Measurements from ENCODE around the gene FADS3. TPM values are rescaled to one million over a fixed set of nuclear protein-coding genes. Genes with fewer than 3 reads are reported as not detected.
"Not testable (repeated sequence)": the region's sequence is repeated elsewhere in the genome, so short reads cannot be mapped to it uniquely, and the experiment has no call there.

Gene FADS3
- total RNA-seq, 2 experiments from 2014 or later, result 4.2 to 4.3 TPM

DNA sequence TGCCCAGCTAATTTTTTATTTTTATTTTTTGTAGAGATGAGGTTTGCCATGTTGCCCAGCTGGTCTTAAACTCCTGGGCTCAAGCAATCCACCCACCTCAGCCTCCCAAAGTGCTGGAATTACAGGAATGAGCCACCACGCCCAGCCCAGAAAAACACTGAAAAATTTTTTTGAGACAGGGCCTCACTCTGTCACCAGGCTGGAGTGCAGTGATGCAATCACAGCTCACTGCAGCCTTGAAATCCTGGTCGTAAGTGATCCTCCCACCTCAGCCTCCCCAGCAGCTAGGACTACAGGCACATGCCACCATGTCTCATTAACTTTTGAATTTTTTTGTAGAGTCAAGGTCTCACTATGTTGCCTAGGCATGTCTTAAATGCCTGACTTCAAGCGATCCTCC, 9.1 kb downstream of the FADS3 start:
- H3K4me3 Mint-ChIP-seq; H3K36me3 Mint-ChIP-seq (ENCODE audit: low read depth); H3K27ac Mint-ChIP-seq; H3K4me1 Mint-ChIP-seq (ENCODE audit: low read depth); H3K27me3 Mint-ChIP-seq (ENCODE audit: low read depth); H3K9me3 Mint-ChIP-seq; DNase-seq; intact Hi-C loops (cut with micrococcal nuclease): not testable (repeated sequence)
- CTCF ChIA-PET, result interaction anchor here (1.3 to 4.0 kb wide), 5 partner anchors 10 to 200 kb away, joined by 3 to 17 read pairs (median 7); no protein-coding TSS in a partner anchor

DNA sequence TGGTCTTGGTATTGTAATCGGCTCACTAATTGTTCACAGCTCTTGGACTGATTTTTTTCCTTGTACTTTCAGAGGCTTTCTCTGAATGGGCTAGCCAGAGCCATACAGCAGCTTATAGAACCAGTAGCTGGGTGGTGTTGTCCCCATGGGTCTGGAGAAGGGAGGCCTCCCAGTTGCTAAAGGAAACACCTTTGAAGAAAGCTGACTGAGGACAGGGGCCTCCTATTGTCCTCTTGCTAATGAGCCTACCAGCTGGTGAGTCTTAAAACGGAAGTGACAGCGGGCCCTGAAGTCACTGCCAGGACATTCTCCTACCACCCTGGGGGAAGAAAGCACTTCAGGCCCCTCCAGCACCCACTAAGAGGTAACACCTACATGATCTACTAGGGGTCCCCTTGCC, 9.9 kb downstream of the FADS3 start:
- Mint-ChIP-seq H3K36me3 (ENCODE audit: low read depth) (no peaks in the 10 kb centered on the region), H3K9me3 (no peaks in the 10 kb centered on the region), H3K4me3 (no peak overlapping the region), H3K27ac (no peak overlapping the region), H3K27me3 (ENCODE audit: low read depth) (no peaks in the 10 kb centered on the region), H3K4me1 (ENCODE audit: low read depth) (no peaks in the 10 kb centered on the region)
- intact Hi-C loops (cut with micrococcal nuclease), result no loop called here
- no peak for DNase-seq
- CTCF ChIA-PET, result interaction anchor here (0.6 to 4.0 kb wide), 9 partner anchors 9 to 502 kb away, joined by 3 to 17 read pairs (median 4); no protein-coding TSS in a partner anchor

DNA sequence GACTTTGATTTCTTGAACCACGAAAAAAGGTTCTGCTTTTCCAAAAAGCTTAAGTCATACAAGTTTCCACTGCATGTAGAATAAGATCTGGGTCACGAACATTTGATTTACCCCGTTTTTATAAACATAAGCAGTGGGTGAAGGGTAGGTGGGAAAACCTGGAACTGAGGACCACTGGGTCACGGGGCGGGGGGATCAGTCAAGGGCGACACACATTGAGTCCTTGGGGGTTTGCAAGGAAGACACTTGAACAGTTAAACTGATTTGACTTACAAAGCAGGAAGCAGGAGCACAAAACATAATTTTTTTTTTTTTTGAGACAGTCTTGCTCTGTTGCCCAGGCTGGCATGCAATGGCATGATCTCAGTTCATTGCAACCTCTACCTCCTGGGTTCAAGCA, 10.9 kb downstream of the FADS3 start:
- H3K9me3 Mint-ChIP-seq, result no peaks in the 10 kb centered on the region
- no peak overlapping the region for H3K4me3 Mint-ChIP-seq
- H3K4me1 Mint-ChIP-seq (ENCODE audit: low read depth), result no peaks in the 10 kb centered on the region
- H3K27ac Mint-ChIP-seq, result no peak overlapping the region
- intact Hi-C loops (cut with micrococcal nuclease), result no loop called here
- no peaks in the 10 kb centered on the region for H3K27me3 Mint-ChIP-seq (ENCODE audit: low read depth)
- H3K36me3 Mint-ChIP-seq (ENCODE audit: low read depth), result no peaks in the 10 kb centered on the region
- CTCF ChIA-PET, result interaction anchor here (1.1 to 4.0 kb wide), 4 partner anchors 10 to 202 kb away, joined by 4 to 17 read pairs (median 8); no protein-coding TSS in a partner anchor
- DNase-seq, result no peak

DNA sequence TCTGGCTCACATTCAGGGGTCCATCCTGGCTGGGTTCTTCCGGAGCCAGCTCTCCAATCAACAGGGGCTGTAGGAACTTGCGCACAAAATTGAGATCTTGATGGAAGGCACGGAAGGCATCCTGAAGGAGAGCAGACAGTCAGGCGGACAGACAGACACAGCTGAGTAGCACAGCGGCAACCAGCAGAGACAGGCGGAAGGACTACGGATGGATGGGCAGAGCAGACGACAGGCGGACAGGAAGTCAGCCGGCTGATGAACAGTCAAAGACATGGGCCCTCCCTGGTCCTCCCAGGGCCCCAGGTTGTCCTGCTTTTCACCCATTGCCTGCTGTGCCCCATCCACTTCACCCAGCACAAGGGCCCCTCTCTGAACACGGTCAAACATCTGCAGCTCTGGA, 11.3 kb downstream of the FADS3 start:
- CTCF ChIA-PET, result interaction anchor here (1.2 to 4.0 kb wide), 3 partner anchors 10 to 202 kb away, joined by 3 to 17 read pairs (median 9); no protein-coding TSS in a partner anchor
- Mint-ChIP-seq H3K4me1 (ENCODE audit: low read depth) (no peaks in the 10 kb centered on the region), H3K36me3 (ENCODE audit: low read depth) (no peaks in the 10 kb centered on the region), H3K27ac (no peak overlapping the region), H3K9me3 (no peaks in the 10 kb centered on the region), H3K4me3 (no peak overlapping the region), H3K27me3 (ENCODE audit: low read depth) (no peaks in the 10 kb centered on the region)
- intact Hi-C loops (cut with micrococcal nuclease), result no loop called here
- no peak for DNase-seq

DNA sequence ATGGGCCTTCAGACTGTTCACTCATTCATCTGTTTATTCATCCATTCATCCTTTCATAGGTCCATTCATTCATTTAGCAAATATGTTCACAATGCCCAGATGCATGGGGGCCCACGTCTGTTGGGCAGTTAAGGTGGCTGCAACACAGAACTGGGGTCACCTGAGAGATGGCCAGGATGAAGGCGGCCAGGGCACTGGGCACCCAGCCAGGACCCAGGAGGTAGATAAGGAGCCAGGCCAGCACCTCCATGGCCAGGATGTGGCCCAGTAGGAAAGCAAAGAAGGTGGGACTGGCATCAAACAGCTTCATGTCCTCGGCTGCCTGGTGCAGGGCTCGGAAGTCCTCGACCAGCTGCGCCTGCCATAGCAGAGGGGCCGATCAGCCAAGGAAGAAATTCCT, 12.2 kb downstream of the FADS3 start:
- H3K9me3 Mint-ChIP-seq, result no peaks in the 10 kb centered on the region
- no peaks in the 10 kb centered on the region for H3K27me3 Mint-ChIP-seq (ENCODE audit: low read depth)
- H3K4me3 Mint-ChIP-seq, result no peak overlapping the region
- CTCF ChIA-PET, result interaction anchor here (1.2 to 4.0 kb wide), 2 partner anchors 19 to 203 kb away, joined by 3 to 17 read pairs; no protein-coding TSS in a partner anchor
- no peaks in the 10 kb centered on the region for H3K36me3 Mint-ChIP-seq (ENCODE audit: low read depth)
- intact Hi-C loops (cut with micrococcal nuclease), result no loop called here
- no peaks in the 10 kb centered on the region for H3K4me1 Mint-ChIP-seq (ENCODE audit: low read depth)
- DNase-seq, result no peak
- H3K27ac Mint-ChIP-seq, result no peak overlapping the region

DNA sequence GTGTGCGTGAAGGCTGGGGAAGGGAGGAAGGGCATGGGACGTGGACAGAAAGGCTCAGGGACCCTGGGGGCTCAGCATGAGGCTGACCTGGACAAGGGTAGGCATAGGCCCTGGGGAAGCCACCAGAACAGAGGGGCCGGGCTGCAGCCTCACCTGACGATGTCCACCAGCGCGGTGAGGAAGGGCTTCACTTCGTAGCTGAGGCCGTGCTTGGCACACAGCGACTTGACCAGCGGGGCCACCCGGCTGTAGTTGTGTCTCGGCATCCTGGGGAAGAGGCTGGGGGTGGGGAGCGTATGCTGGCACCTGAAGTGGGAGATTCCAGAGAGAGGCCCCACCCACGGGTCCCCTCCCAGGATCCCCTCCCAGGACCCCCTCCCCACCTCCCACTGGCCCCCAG, 15.6 kb downstream of the FADS3 start:
- intact Hi-C loops (cut with micrococcal nuclease), result no loop called here

DNA sequence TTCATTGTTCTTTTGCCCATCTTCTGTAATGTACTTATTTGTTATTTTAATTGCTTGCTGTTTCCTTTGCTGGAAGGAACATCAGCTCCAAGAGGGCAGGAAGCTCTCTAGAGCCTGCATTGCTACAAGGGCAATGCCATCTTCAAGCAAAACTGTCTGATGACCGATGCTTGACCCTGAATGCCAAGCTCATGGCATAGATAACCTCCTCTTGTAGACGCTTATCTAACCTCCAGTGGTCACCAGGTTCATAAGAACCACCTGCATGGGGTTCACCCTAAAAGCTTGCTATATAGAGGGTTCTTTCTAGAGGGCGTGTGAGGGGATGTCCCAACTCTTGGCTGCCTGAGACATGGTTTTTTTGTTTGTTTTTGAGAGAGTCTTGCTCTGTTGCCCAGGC, 16.5 kb downstream of the FADS3 start:
- no peaks in the 10 kb centered on the region for H3K36me3 Mint-ChIP-seq (ENCODE audit: low read depth)
- intact Hi-C loops (cut with micrococcal nuclease), result no loop called here
- no peaks in the 10 kb centered on the region for H3K9me3 Mint-ChIP-seq
- H3K27ac Mint-ChIP-seq, result no peak overlapping the region
- H3K4me3 Mint-ChIP-seq, result no peak overlapping the region
- H3K27me3 Mint-ChIP-seq (ENCODE audit: low read depth), result no peaks in the 10 kb centered on the region
- peaks cover 2% of the 10 kb centered on the region for H3K4me1 Mint-ChIP-seq (ENCODE audit: low read depth)
- DNase-seq, result no peak
- CTCF ChIA-PET, result interaction anchor here (0.7 to 1.5 kb wide), 4 partner anchors 14 to 207 kb away, joined by 3 read pairs; no protein-coding TSS in a partner anchor

More for the DNA sequence above, 15.6 kb downstream of the FADS3 start:
- Mint-ChIP-seq H3K4me3 (no peak overlapping the region), H3K27me3 (ENCODE audit: low read depth) (no peaks in the 10 kb centered on the region), H3K27ac (no peak overlapping the region), H3K4me1 (ENCODE audit: low read depth) (peaks cover 2% of the 10 kb centered on the region), H3K9me3 (no peaks in the 10 kb centered on the region), H3K36me3 (ENCODE audit: low read depth) (no peaks in the 10 kb centered on the region)
- DNase-seq, result no peak
- CTCF ChIA-PET, result interaction anchor here (1.1 kb wide), 1 partner anchor 74 kb away, joined by 3 read pairs; no protein-coding TSS in a partner anchor

DNA sequence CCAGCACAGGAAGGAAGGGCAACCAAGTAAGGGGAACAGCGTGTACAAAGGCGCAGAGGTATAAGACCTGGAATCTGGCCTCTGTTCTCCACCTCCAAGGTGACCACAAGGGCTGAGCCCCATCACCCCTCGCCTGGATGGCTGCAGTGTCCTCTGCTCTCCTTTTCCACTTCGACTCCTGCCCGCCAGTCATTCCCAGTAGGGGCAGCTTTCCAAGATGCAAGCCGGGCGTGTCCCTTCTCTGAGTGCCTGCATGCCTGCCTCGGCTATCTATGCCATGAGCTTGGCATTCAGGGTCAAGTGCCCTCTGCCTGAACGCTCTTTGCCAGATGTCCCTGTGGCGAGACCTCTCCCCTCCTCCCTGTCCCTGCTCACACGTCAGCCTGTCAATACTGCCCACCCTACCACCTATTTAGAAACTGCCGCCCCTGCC, 17.0 kb downstream of the FADS3 start:
- H3K4me3 Mint-ChIP-seq, result no peak overlapping the region
- H3K4me1 Mint-ChIP-seq (ENCODE audit: low read depth), result peaks cover 2% of the 10 kb centered on the region
- H3K27ac Mint-ChIP-seq, result no peak overlapping the region
- intact Hi-C loops (cut with micrococcal nuclease), result no loop called here
- no peaks in the 10 kb centered on the region for H3K27me3 Mint-ChIP-seq (ENCODE audit: low read depth)
- DNase-seq, result no peak
- CTCF ChIA-PET, result interaction anchor here (1.1 to 1.5 kb wide), 3 partner anchors 14 to 208 kb away, joined by 3 read pairs; no protein-coding TSS in a partner anchor
- no peaks in the 10 kb centered on the region for H3K9me3 Mint-ChIP-seq
- no peaks in the 10 kb centered on the region for H3K36me3 Mint-ChIP-seq (ENCODE audit: low read depth)

DNA sequence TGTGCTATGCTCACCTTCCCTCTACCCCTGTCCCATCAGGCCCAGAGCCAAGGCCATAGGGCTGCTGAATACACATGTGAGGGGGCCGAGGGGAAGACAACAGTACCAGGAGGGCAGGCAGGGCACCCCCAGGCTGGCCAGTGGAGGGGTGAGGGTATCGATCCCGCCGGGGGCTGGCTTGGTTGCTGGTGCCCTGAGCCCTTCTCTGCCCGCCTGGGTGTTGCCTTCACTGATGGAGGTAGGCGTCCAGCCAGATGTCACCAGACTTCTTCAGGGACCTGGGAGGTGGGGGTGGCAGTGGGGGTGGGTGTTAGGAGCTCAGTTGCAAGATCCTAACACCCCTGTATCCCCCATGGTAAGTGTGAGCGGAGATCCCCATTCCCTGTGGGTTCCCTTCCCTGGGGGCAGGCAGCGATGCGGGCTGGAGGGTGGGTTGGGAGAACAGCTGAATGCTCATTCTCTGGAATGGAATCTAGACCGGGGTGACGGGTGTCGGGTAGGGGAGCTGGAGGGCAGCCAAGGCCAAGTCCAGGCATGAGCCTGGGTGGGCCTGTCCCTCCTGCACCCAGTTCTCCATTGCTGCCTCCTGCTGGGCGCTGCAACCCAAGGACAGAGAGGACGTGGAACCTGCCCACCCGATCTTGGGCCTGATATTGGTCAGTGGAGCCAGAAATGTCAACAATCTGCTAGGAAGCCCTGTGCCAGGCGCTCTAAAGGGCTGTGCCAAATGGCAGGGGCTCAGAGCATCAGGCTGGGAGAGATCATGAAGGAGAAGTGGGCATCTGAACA, 17.6 kb downstream of the FADS3 start:
- H3K9me3 Mint-ChIP-seq, result no peaks in the 10 kb centered on the region
- intact Hi-C loops (cut with micrococcal nuclease), result no loop called here
- CTCF ChIA-PET, result interaction anchor here (1.0 to 4.5 kb wide), 5 partner anchors 15 to 209 kb away, joined by 3 to 32 read pairs (median 3); no protein-coding TSS in a partner anchor
- no peak overlapping the region for H3K27ac Mint-ChIP-seq
- no peak for DNase-seq
- H3K4me1 Mint-ChIP-seq (ENCODE audit: low read depth), result peaks cover 2% of the 10 kb centered on the region
- H3K27me3 Mint-ChIP-seq (ENCODE audit: low read depth), result no peaks in the 10 kb centered on the region
- H3K4me3 Mint-ChIP-seq, result no peak overlapping the region
- H3K36me3 Mint-ChIP-seq (ENCODE audit: low read depth), result no peaks in the 10 kb centered on the region

DNA sequence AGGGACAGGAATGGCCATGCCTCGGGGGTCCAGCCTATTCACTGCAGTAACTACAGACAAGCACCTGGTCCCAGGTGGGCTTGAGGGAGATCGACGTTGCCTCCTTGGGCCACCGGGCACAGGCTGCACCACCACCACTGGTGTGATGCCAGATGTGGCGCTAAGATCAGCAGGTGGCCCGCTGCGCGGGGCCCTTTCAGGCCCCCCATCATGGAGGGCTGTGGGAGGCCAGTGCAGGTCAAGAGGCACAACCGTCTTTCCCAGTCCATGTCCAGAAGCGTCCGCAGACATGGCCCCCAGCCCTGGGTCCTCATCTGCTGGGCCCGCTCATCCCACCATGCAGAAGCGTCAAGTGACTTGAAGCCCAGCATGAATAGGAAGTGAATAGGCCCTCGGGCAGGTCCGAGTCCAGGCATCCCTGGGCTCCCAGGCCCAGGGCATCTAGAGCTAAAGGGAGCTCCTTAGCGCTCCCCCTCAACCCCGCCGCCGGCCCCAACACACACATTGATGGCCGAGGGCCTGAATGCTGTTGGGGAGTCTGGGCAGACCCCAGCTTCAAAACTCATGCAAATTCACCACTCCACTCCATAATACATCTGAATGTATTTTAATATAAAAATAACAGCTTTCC, 18.3 kb downstream of the FADS3 start:
- intact Hi-C loops (cut with micrococcal nuclease), result no loop called here
- peaks cover 2% of the 10 kb centered on the region for H3K4me1 Mint-ChIP-seq (ENCODE audit: low read depth)
- H3K9me3 Mint-ChIP-seq, result no peaks in the 10 kb centered on the region
- H3K4me3 Mint-ChIP-seq, result no peak overlapping the region
- H3K36me3 Mint-ChIP-seq (ENCODE audit: low read depth), result no peaks in the 10 kb centered on the region
- H3K27ac Mint-ChIP-seq, result no peak overlapping the region
- DNase-seq, result no peak
- CTCF ChIA-PET, result interaction anchor here (1.0 to 4.5 kb wide), 4 partner anchors 9 to 208 kb away, joined by 3 to 32 read pairs (median 4); no protein-coding TSS in a partner anchor
- H3K27me3 Mint-ChIP-seq (ENCODE audit: low read depth), result no peaks in the 10 kb centered on the region

DNA sequence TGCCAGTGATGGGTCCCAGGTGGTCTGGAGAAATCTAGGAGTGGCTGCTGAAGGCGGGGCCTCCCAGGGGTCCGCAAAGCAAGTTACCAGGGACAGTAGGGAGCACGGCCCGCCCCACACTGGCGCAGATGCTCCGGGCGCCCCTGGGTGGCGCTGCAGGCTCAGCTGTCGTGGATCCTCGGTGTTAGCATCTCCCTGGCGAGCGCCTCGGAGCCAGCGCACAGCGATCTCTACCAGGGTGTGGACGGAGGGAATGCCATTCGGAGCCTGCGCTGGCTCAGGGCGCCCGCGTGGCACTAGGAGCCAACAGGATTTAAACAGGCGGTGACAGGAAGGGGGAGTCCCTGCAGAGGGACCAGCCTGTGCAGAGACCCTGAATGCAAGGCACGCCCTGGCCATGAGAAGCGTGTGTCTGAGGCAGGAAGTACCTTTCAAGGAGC, 20.2 kb downstream of the FADS3 start:
- intact Hi-C loops (cut with micrococcal nuclease), result loop anchor here (1.0 kb wide), 3 partner anchors 21 to 211 kb away; no protein-coding TSS in a partner anchor
- Mint-ChIP-seq H3K36me3 (ENCODE audit: low read depth) (no peaks in the 10 kb centered on the region), H3K27ac (no peak overlapping the region), H3K4me1 (ENCODE audit: low read depth) (peaks cover 2% of the 10 kb centered on the region), H3K9me3 (no peaks in the 10 kb centered on the region), H3K27me3 (ENCODE audit: low read depth) (no peaks in the 10 kb centered on the region), H3K4me3 (no peak overlapping the region)
- DNase-seq, result peak; percentile 75
- CTCF ChIA-PET, result interaction anchor here (0.8 to 4.5 kb wide), 12 partner anchors 10 to 241 kb away, joined by 3 to 32 read pairs (median 8); partner anchors contain the start of gene BEST1

DNA sequence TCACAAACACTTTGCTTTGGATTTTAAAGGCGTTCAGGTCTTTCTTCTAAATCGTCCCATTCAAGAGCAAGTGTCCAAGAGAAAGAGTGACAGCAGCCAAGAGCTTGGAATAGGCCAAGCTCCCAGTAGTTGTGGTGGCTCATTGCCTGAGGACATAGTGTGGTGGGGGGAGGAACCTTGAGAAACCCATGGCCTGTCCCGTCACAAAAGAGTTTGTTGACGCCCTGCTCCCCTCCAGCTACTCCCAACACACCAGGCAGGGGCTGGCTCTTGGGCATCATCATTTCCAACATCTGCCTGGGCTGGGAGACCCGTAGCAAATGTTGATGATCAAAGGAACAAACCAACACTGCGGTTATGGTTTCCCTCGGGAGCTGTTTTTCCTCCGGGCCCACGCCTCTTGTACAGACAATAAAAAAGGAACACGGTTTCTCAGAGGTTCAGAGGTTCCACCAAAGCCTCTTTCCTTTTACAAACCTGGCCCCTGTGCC, 20.8 kb downstream of the FADS3 start:
- H3K27ac Mint-ChIP-seq, result no peak overlapping the region
- no peaks in the 10 kb centered on the region for H3K27me3 Mint-ChIP-seq (ENCODE audit: low read depth)
- no peaks in the 10 kb centered on the region for H3K9me3 Mint-ChIP-seq
- H3K4me1 Mint-ChIP-seq (ENCODE audit: low read depth), result peaks cover 2% of the 10 kb centered on the region
- CTCF ChIA-PET, result interaction anchor here (0.6 to 4.5 kb wide), 14 partner anchors 10 to 242 kb away, joined by 3 to 32 read pairs (median 6); partner anchors contain the start of gene BEST1
- no peaks in the 10 kb centered on the region for H3K36me3 Mint-ChIP-seq (ENCODE audit: low read depth)
- no peak for DNase-seq
- intact Hi-C loops (cut with micrococcal nuclease), result loop anchor here (1.0 kb wide), 3 partner anchors 22 to 212 kb away; no protein-coding TSS in a partner anchor
- H3K4me3 Mint-ChIP-seq, result no peak overlapping the region

All from activated naive CD4-positive, alpha-beta T cell treated with anti-CD3 and anti-CD28 coated beads for 36 hours (primary cell).